T47D (cell line): ENCODE results near the gene ARIH2.

Experiments used
- DNase-seq, 2 experiments: peaks; one replicate each; pipeline versions ENCODE4 v3.0.0 to v3.0.0-alpha.2; 2011 to 2012; ENCODE audit warnings: low read depth in 1 of 2, low spot score in 1 of 2
- JUND ChIP-seq: IDR thresholded peaks from 2 replicates; pipeline ENCODE4 v1.6.1; 2012; ENCODE audit warnings: low read depth
- in situ Hi-C: cut with HindIII; loops from 2 replicates; pipeline ENCODE4 v1.10.0; 2016; ENCODE audit warnings: low sequenced_read_pairs, low pct_unique_long_range_greater_than_20kb

ARIH2 gene

GRCh38 chr3:48962939-48963338, 44.3 kb downstream of the ARIH2 start:
- in situ Hi-C loops: no loop called here
- TF ChIP-seq JUND: no peak
- DNase-seq: no peak

GRCh38 chr3:48963591-48963990, 44.9 kb downstream of the ARIH2 start:
- TF ChIP-seq JUND: no peak
- no peak for DNase-seq
- in situ Hi-C loops: no loop called here

- in situ Hi-C loops: no loop called here
- TF ChIP-seq JUND: no peak
- no peak for DNase-seq
These were observed 47.7 kb downstream of the ARIH2 start for GRCh38 chr3:48966367-48966766.

- DNase-seq: no peak
- no peak for TF ChIP-seq JUND
- in situ Hi-C loops: no loop called here
These were observed 48.3 kb downstream of the ARIH2 start for GRCh38 chr3:48966876-48967361.

GRCh38 chr3:48970586-48970985, 51.9 kb downstream of the ARIH2 start:
- DNase-seq: no peak
- in situ Hi-C loops: no loop called here
- TF ChIP-seq JUND: no peak

GRCh38 chr3:48974076-48974864, 55.6 kb downstream of the ARIH2 start:
- in situ Hi-C loops: no loop called here
- DNase-seq: no peak
- TF ChIP-seq JUND: no peak

GRCh38 chr3:48979451-48979850, 60.8 kb downstream of the ARIH2 start:
- in situ Hi-C loops: no loop called here
- no peak for TF ChIP-seq JUND
- DNase-seq: no peak

- in situ Hi-C loops: no loop called here
- no peak for DNase-seq
- TF ChIP-seq JUND: no peak
These were observed 61.7 kb downstream of the ARIH2 start for GRCh38 chr3:48980295-48980694.

GRCh38 chr3:48982016-48982415, 63.4 kb downstream of the ARIH2 start:
- no peak for TF ChIP-seq JUND
- in situ Hi-C loops: no loop called here
- DNase-seq: no peak

- TF ChIP-seq JUND: no peak
- in situ Hi-C loops: no loop called here
- no peak for DNase-seq
These were observed 64.0 kb downstream of the ARIH2 start for GRCh38 chr3:48982686-48983085.

- TF ChIP-seq JUND: no peak
- in situ Hi-C loops: no loop called here
- DNase-seq: no peak
These were observed 64.5 kb downstream of the ARIH2 start for GRCh38 chr3:48983096-48983495.

GRCh38 chr3:48984663-48985062, 66.0 kb downstream of the ARIH2 start:
- no peak for TF ChIP-seq JUND
- no peak for DNase-seq
- in situ Hi-C loops: no loop called here

GRCh38 chr3:48985831-48986376, 67.3 kb downstream of the ARIH2 start:
- no peak for DNase-seq
- TF ChIP-seq JUND: no peak
- in situ Hi-C loops: no loop called here
